ENCODE data around the gene ANTXR1. TPM values are rescaled to one million over a fixed set of nuclear protein-coding genes. Genes with fewer than 3 reads are reported as not detected.

ANTXR1 gene
- polyA plus RNA-seq, 1 donor, result 29.6 TPM

GRCh38 chr2:69017835-69018234 lies 4.9 kb downstream of the ANTXR1 start:
- WGBS (ENCODE audit: insufficient coverage, low lambda C conversion rate), result 78% methylated on average over 2 of the region's 3 CpGs
- H3K4me1 ChIP-seq (ENCODE audit: control insufficient read depth, insufficient read depth, low read length), result peaks cover 6% of the 10 kb centered on the region

DNA sequence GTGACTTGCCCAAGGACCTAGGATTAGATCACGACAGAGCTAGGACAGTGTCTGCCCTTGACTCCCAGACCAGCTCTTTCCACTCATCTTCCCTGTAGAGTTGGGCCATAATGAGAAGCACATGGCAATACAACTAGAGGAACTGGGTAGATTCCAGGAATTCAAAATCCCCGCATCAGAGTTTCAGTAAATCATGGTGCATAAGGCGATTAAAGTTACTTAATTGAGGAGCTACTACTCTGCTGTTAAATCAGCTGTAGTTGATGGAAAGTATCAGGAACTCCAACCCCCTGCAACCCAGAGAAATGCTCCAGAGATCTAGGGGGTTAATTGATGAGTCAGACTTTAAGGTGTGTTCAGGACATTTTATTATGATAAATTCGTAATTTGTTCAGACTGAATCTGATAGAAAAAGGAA lies 5.7 kb downstream of the ANTXR1 start:
- DNase-seq, result no peak
- H3K36me3 ChIP-seq (ENCODE audit: control insufficient read depth, insufficient read depth, low read length), result no peaks in the 10 kb centered on the region
- no peak overlapping the region for H3K4me3 ChIP-seq (ENCODE audit: low read length)
- no peaks in the 10 kb centered on the region for H3K9me3 ChIP-seq (ENCODE audit: control insufficient read depth, low read depth, low read length)
- peaks cover 2% of the 10 kb centered on the region for H3K4me1 ChIP-seq (ENCODE audit: control insufficient read depth, insufficient read depth, low read length)
- 40% methylated on average over 1 of the region's 4 CpGs for WGBS (ENCODE audit: insufficient coverage, low lambda C conversion rate)
- peaks cover 20% of the 10 kb centered on the region for H3K27me3 ChIP-seq (ENCODE audit: control insufficient read depth, insufficient read depth, low read length)
- H3K27ac ChIP-seq (ENCODE audit: low read length), result no peak overlapping the region

More at GRCh38 chr2:69017835-69018234, 4.9 kb downstream of the ANTXR1 start:
- no peak for DNase-seq
- Histone ChIP-seq H3K27ac (ENCODE audit: low read length) (no peak overlapping the region), H3K9me3 (ENCODE audit: control insufficient read depth, low read depth, low read length) (peaks cover 6% of the 10 kb centered on the region), H3K36me3 (ENCODE audit: control insufficient read depth, insufficient read depth, low read length) (no peaks in the 10 kb centered on the region), H3K4me3 (ENCODE audit: low read length) (no peak overlapping the region), H3K27me3 (ENCODE audit: control insufficient read depth, insufficient read depth, low read length) (peaks cover 29% of the 10 kb centered on the region)

DNA sequence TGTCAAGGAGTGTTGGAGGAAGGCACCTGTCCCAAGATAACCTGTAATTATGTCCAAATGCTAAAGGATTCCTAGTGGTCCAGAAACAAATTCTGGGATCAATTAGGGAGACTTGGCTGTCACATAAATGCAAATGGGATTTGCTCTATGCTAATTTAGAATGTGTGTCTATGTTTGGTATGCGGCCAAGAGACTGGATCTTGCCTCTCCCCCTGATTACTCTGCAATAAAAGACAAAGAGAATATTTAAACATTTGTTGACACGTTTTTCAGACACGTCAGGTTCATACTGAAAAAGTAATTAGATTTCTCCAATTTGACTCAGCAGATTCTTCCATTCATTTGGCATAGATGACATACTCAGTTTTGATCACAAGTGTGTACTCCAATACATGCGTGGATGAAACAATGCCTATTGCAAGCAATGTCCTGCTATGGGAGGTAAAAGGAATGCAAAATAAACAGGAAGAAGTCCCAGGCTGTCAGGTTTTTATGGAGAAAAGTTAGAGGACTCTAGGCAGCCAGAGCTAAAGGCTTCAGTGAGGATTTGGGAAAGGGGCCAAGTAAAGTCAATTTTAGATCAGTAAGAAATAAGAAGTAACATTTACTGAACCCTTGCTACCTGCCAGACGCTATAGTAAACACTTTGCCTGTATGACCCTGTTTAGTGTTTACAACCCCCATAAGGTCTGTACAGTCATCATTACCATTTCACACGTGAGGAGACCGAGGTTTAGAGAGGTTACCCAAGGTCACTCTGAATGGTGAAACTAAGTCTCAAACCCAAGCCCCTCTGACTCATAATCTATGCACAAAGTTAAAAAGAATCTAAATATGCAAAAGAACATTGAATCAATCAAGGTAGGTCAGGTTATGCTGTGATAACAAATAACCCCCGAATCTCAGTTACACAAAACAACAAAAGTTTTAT lies 7.8 kb downstream of the ANTXR1 start:
- no peak for DNase-seq
- no peaks in the 10 kb centered on the region for H3K36me3 ChIP-seq (ENCODE audit: control insufficient read depth, insufficient read depth, low read length)
- peaks cover 2% of the 10 kb centered on the region for H3K4me1 ChIP-seq (ENCODE audit: control insufficient read depth, insufficient read depth, low read length)
- no peak overlapping the region for H3K4me3 ChIP-seq (ENCODE audit: low read length)
- peaks cover 8% of the 10 kb centered on the region for H3K27me3 ChIP-seq (ENCODE audit: control insufficient read depth, insufficient read depth, low read length)
- no peak overlapping the region for H3K27ac ChIP-seq (ENCODE audit: low read length)
- H3K9me3 ChIP-seq (ENCODE audit: control insufficient read depth, low read depth, low read length), result no peaks in the 10 kb centered on the region
- 76% methylated on average over 3 of the region's 8 CpGs for WGBS (ENCODE audit: insufficient coverage, low lambda C conversion rate)

DNA sequence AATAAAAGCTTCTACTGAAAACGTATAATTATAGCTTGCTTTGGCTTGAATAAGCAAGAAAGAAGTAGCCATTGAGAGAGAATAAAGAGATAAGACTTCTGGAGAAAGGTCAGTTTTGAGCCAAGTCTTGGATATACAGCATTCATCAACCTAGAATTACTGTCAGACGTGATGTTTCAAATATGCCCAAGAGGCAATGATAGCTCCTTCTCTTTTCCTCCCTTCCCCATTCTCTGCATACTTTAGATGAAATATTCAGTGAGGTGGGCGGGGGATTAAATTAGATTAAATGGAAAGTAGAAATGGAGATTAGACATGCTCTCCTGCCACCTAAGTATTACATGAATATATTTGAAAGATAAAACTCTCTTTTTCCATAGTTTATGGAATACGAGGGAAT lies 8.7 kb downstream of the ANTXR1 start:
- 71% methylated on average over 1 of the region's 4 CpGs for WGBS (ENCODE audit: insufficient coverage, low lambda C conversion rate)
- Histone ChIP-seq H3K4me1 (ENCODE audit: control insufficient read depth, insufficient read depth, low read length) (peaks cover 2% of the 10 kb centered on the region), H3K27ac (ENCODE audit: low read length) (no peak overlapping the region), H3K27me3 (ENCODE audit: control insufficient read depth, insufficient read depth, low read length) (peaks cover 8% of the 10 kb centered on the region), H3K9me3 (ENCODE audit: control insufficient read depth, low read depth, low read length) (no peaks in the 10 kb centered on the region), H3K36me3 (ENCODE audit: control insufficient read depth, insufficient read depth, low read length) (no peaks in the 10 kb centered on the region), H3K4me3 (ENCODE audit: low read length) (no peak overlapping the region)
- DNase-seq, result no peak

DNA sequence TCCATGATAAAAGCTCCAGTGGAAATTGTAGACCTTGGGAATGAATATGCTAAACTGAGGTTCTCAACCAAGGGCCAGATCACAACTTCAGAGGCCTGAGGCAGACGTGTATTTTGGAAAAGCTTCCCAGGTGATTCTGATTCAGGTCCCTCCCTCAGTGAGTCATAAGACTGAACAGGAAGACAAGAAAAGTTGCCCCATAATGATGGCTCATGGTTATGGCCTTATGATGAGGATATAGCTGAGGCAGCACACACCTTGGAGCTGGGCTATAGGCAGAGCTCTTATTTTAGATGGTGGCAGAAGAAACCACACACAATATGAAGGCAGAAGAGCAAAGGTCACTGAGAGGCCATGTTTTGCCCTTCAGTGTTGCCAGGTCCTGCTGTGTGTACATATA lies 9.6 kb downstream of the ANTXR1 start:
- H3K27me3 ChIP-seq (ENCODE audit: control insufficient read depth, insufficient read depth, low read length), result peaks cover 5% of the 10 kb centered on the region
- H3K4me1 ChIP-seq (ENCODE audit: control insufficient read depth, insufficient read depth, low read length), result no peaks in the 10 kb centered on the region
- H3K9me3 ChIP-seq (ENCODE audit: control insufficient read depth, low read depth, low read length), result no peaks in the 10 kb centered on the region
- no CpG with 5 or more reads among the region's 1 CpG for whole genome bisulfite sequencing (ENCODE audit: insufficient coverage, low lambda C conversion rate)
- DNase-seq, result no peak
- H3K27ac ChIP-seq (ENCODE audit: low read length), result no peak overlapping the region
- H3K36me3 ChIP-seq (ENCODE audit: control insufficient read depth, insufficient read depth, low read length), result no peaks in the 10 kb centered on the region
- no peak overlapping the region for H3K4me3 ChIP-seq (ENCODE audit: low read length)

DNA sequence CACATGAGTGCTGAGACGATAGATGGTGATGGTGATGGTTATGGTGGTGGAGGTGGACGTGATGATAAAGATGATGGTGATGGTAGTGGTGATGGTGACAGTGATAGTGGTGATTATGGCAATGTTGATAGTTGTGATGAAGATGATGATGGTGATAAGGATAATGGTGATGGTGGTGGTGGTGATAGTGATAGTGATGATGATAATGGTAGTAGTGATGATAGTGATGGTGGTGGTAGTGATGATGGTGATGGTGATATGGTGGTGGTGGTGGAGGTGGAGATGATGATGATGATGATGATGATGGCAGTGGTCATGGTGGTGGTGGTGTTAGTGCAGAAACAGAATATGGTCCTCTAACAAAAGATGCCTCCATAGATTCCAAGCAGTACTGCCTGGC lies 10.3 kb downstream of the ANTXR1 start:
- Histone ChIP-seq H3K4me3 (ENCODE audit: low read length) (no peak overlapping the region), H3K9me3 (ENCODE audit: control insufficient read depth, low read depth, low read length) (no peaks in the 10 kb centered on the region), H3K36me3 (ENCODE audit: control insufficient read depth, insufficient read depth, low read length) (no peaks in the 10 kb centered on the region), H3K27ac (ENCODE audit: low read length) (no peak overlapping the region), H3K4me1 (ENCODE audit: control insufficient read depth, insufficient read depth, low read length) (no peaks in the 10 kb centered on the region), H3K27me3 (ENCODE audit: control insufficient read depth, insufficient read depth, low read length) (peaks cover 5% of the 10 kb centered on the region)
- DNase-seq, result no peak
- WGBS (ENCODE audit: insufficient coverage, low lambda C conversion rate), result 100% methylated on average over 2 of the region's 2 CpGs

GRCh38 chr2:69026026-69026425 lies 13.0 kb downstream of the ANTXR1 start:
- Histone ChIP-seq H3K27ac (ENCODE audit: low read length) (no peak overlapping the region), H3K27me3 (ENCODE audit: control insufficient read depth, insufficient read depth, low read length) (no peaks in the 10 kb centered on the region), H3K4me3 (ENCODE audit: low read length) (no peak overlapping the region), H3K36me3 (ENCODE audit: control insufficient read depth, insufficient read depth, low read length) (no peaks in the 10 kb centered on the region), H3K4me1 (ENCODE audit: control insufficient read depth, insufficient read depth, low read length) (no peaks in the 10 kb centered on the region), H3K9me3 (ENCODE audit: control insufficient read depth, low read depth, low read length) (no peaks in the 10 kb centered on the region)
- peak in 1 of 2 donors; percentile 12 for DNase-seq
- WGBS (ENCODE audit: insufficient coverage, low lambda C conversion rate), result no CpG with 5 or more reads among the region's 4 CpGs

- Histone ChIP-seq H3K9me3 (ENCODE audit: control insufficient read depth, low read depth, low read length) (no peaks in the 10 kb centered on the region), H3K27me3 (ENCODE audit: control insufficient read depth, insufficient read depth, low read length) (no peaks in the 10 kb centered on the region), H3K27ac (ENCODE audit: low read length) (no peak overlapping the region), H3K36me3 (ENCODE audit: control insufficient read depth, insufficient read depth, low read length) (no peaks in the 10 kb centered on the region), H3K4me3 (ENCODE audit: low read length) (no peak overlapping the region), H3K4me1 (ENCODE audit: control insufficient read depth, insufficient read depth, low read length) (no peaks in the 10 kb centered on the region)
- DNase-seq, result no peak
- WGBS (ENCODE audit: insufficient coverage, low lambda C conversion rate), result 73% methylated on average over 4 of the region's 13 CpGs
Measured at GRCh38 chr2:69026691-69027459, 13.9 kb downstream of the ANTXR1 start.

- no CpG with 5 or more reads among the region's 6 CpGs for WGBS (ENCODE audit: insufficient coverage, low lambda C conversion rate)
- Histone ChIP-seq H3K27ac (ENCODE audit: low read length) (no peak overlapping the region), H3K36me3 (ENCODE audit: control insufficient read depth, insufficient read depth, low read length) (no peaks in the 10 kb centered on the region), H3K9me3 (ENCODE audit: control insufficient read depth, low read depth, low read length) (no peaks in the 10 kb centered on the region), H3K4me1 (ENCODE audit: control insufficient read depth, insufficient read depth, low read length) (no peaks in the 10 kb centered on the region), H3K4me3 (ENCODE audit: low read length) (no peak overlapping the region), H3K27me3 (ENCODE audit: control insufficient read depth, insufficient read depth, low read length) (no peaks in the 10 kb centered on the region)
- DNase-seq, result no peak
Measured at GRCh38 chr2:69030800-69031428, 17.9 kb downstream of the ANTXR1 start.

- no peaks in the 10 kb centered on the region for H3K27me3 ChIP-seq (ENCODE audit: control insufficient read depth, insufficient read depth, low read length)
- no peak overlapping the region for H3K27ac ChIP-seq (ENCODE audit: low read length)
- WGBS (ENCODE audit: insufficient coverage, low lambda C conversion rate), result no CpG with 5 or more reads among the region's 1 CpG
- H3K36me3 ChIP-seq (ENCODE audit: control insufficient read depth, insufficient read depth, low read length), result no peaks in the 10 kb centered on the region
- no peaks in the 10 kb centered on the region for H3K9me3 ChIP-seq (ENCODE audit: control insufficient read depth, low read depth, low read length)
- no peak for DNase-seq
- no peaks in the 10 kb centered on the region for H3K4me1 ChIP-seq (ENCODE audit: control insufficient read depth, insufficient read depth, low read length)
- no peak overlapping the region for H3K4me3 ChIP-seq (ENCODE audit: low read length)
Measured at GRCh38 chr2:69031466-69031865, 18.5 kb downstream of the ANTXR1 start.
